Calu3 (cell line): ENCODE measurements around the gene IYD. TPM values are rescaled to one million over a fixed set of nuclear protein-coding genes. Genes with fewer than 3 reads are reported as not detected.

Source experiments
- BruUV-seq: library from RNA; stranded (reverse); fragments of 400-500 nt; replicated peaks from 2 replicates; lab custom pipeline; 2021; lab: Mats Ljungman, UMichigan
- CTCF ChIA-PET: fragments of 300-600 bp; sonication (Branson Sonifier 250); formaldehyde crosslinking; loops from one replicate; lab custom pipeline; 2022; ENCODE audit warnings: antibody characterized with exemption; lab: Charles Lee
- DNase-seq: peaks from one replicate; pipeline ENCODE4 v3.0.0; 2022
- H3K27ac Mint-ChIP-seq: one replicate; pipeline ENCODE4 v1.8.0; 2022; ENCODE audit warnings: mixed read lengths; ENCODE audit not compliant: unreplicated experiment
- H3K27me3 Mint-ChIP-seq: one replicate; pipeline ENCODE4 v1.8.0; 2022; ENCODE audit warnings: mixed read lengths; ENCODE audit not compliant: unreplicated experiment
- H3K36me3 Mint-ChIP-seq: one replicate; pipeline ENCODE4 v1.8.0; 2022; ENCODE audit warnings: mild to moderate bottlenecking, moderate library complexity, mixed read lengths; ENCODE audit not compliant: insufficient read depth, unreplicated experiment
- H3K4me1 Mint-ChIP-seq: one replicate; pipeline ENCODE4 v1.8.0; 2022; ENCODE audit warnings: mild to moderate bottlenecking, low read depth, mixed read lengths; ENCODE audit not compliant: unreplicated experiment
- H3K4me3 Mint-ChIP-seq: one replicate; pipeline ENCODE4 v1.8.0; 2022; ENCODE audit warnings: mild to moderate bottlenecking, low read depth, moderate library complexity, mixed read lengths; ENCODE audit not compliant: unreplicated experiment
- H3K9me3 Mint-ChIP-seq: one replicate; pipeline ENCODE4 v1.8.0; 2022; ENCODE audit warnings: low read depth, mixed read lengths; ENCODE audit not compliant: unreplicated experiment
- CTCF ChIP-seq: fragments of 200-600 bp; IDR thresholded peaks from one replicate; pipeline ENCODE4 v1.8.0; 2022; ENCODE audit warnings: antibody characterized with exemption; ENCODE audit not compliant: unreplicated experiment
- intact Hi-C: fragments of 100-400 bp; cut with micrococcal nuclease; formaldehyde crosslinking; loops from one replicate; pipeline ENCODE4 v1.10.0; 2022; ENCODE audit not compliant: unreplicated experiment
- total RNA-seq: library from RNA; stranded (reverse); gene quantifications from 2 replicates; pipeline ENCODE4 v1.2.3, GENCODE V29; 2022

Gene IYD
- total RNA-seq, 1 experiment from 2014 or later: 0.92 TPM

- H3K4me3 Mint-ChIP-seq: no peak overlapping the region
- no peaks in the 10 kb centered on the region for H3K9me3 Mint-ChIP-seq
- H3K36me3 Mint-ChIP-seq: no peaks in the 10 kb centered on the region
- peaks cover 42% of the 10 kb centered on the region for H3K4me1 Mint-ChIP-seq
- H3K27me3 Mint-ChIP-seq: no peaks in the 10 kb centered on the region
- TF ChIP-seq CTCF: no peak
- no TSS peak for BruUV-seq
- peak; percentile 13 for DNase-seq
- peak overlapping the region; percentile 36 for H3K27ac Mint-ChIP-seq
- intact Hi-C loops: no loop called here
- CTCF ChIA-PET: interaction anchor here (1.5 kb wide), 1 partner anchor 338 kb away, joined by 7 read pairs; no protein-coding TSS in a partner anchor
Measured at GRCh38 chr6:150408842-150409241, 40.0 kb downstream of the IYD start.

- H3K36me3 Mint-ChIP-seq: no peaks in the 10 kb centered on the region
- CTCF ChIA-PET: interaction anchor here (1.4 to 1.5 kb wide), 2 partner anchors 8 to 339 kb away, joined by 4 to 7 read pairs; no protein-coding TSS in a partner anchor
- H3K4me3 Mint-ChIP-seq: no peak overlapping the region
- TF ChIP-seq CTCF: no peak
- H3K27ac Mint-ChIP-seq: peak overlapping the region; percentile 36
- intact Hi-C loops: loop anchor here (5.0 kb wide), 1 partner anchor 468 kb away; no protein-coding TSS in a partner anchor
- peaks cover 44% of the 10 kb centered on the region for H3K4me1 Mint-ChIP-seq
- BruUV-seq: no TSS peak
- H3K27me3 Mint-ChIP-seq: no peaks in the 10 kb centered on the region
- DNase-seq: peak; percentile 63
- H3K9me3 Mint-ChIP-seq: no peaks in the 10 kb centered on the region
Measured at GRCh38 chr6:150409576-150410066, 40.8 kb downstream of the IYD start.

GRCh38 chr6:150410399-150410798 is 41.6 kb downstream of the IYD start:
- intact Hi-C loops: loop anchor here (5.0 kb wide), 1 partner anchor 467 kb away; no protein-coding TSS in a partner anchor
- no peak overlapping the region for H3K4me3 Mint-ChIP-seq
- H3K36me3 Mint-ChIP-seq: no peaks in the 10 kb centered on the region
- CTCF ChIA-PET: interaction anchor here (1.4 to 2.7 kb wide), 2 partner anchors 8 to 15 kb away, joined by 4 to 8 read pairs; no protein-coding TSS in a partner anchor
- no TSS peak for BruUV-seq
- no peaks in the 10 kb centered on the region for H3K9me3 Mint-ChIP-seq
- H3K27me3 Mint-ChIP-seq: no peaks in the 10 kb centered on the region
- H3K27ac Mint-ChIP-seq: no peak overlapping the region
- no peak for TF ChIP-seq CTCF
- peaks cover 44% of the 10 kb centered on the region for H3K4me1 Mint-ChIP-seq
- no peak for DNase-seq

GRCh38 chr6:150410906-150411305 is 42.1 kb downstream of the IYD start:
- Mint-ChIP-seq H3K27me3 (no peaks in the 10 kb centered on the region), H3K36me3 (no peaks in the 10 kb centered on the region), H3K27ac (no peak overlapping the region), H3K9me3 (no peaks in the 10 kb centered on the region), H3K4me1 (peaks cover 44% of the 10 kb centered on the region), H3K4me3 (no peak overlapping the region)
- intact Hi-C loops: loop anchor here (5.0 kb wide), 1 partner anchor 466 kb away; no protein-coding TSS in a partner anchor
- no peak for DNase-seq
- BruUV-seq: no TSS peak
- TF ChIP-seq CTCF: no peak
- CTCF ChIA-PET: interaction anchor here (2.7 kb wide), 1 partner anchor 16 kb away, joined by 8 read pairs; no protein-coding TSS in a partner anchor
